B cell (primary cell): ENCODE measurements around the gene SPINK5.

ENCODE experiments used
- EZH2 ChIP-seq: IDR thresholded peaks from 2 replicates; pipeline ENCODE4 v1.6.1; 2012; ENCODE audit warnings: borderline replicate concordance, low read depth, mild to moderate bottlenecking, moderate library complexity, low read length; ENCODE audit not compliant: insufficient read depth, poor library complexity, severe bottlenecking
- TF ChIP-seq, protein P1 (sequence below): fragments of 200-600 bp; IDR thresholded peaks from one replicate; pipeline ENCODE4 v1.8.0; 2022; ENCODE audit warnings: antibody characterized with exemption, mild to moderate bottlenecking

DNA sequence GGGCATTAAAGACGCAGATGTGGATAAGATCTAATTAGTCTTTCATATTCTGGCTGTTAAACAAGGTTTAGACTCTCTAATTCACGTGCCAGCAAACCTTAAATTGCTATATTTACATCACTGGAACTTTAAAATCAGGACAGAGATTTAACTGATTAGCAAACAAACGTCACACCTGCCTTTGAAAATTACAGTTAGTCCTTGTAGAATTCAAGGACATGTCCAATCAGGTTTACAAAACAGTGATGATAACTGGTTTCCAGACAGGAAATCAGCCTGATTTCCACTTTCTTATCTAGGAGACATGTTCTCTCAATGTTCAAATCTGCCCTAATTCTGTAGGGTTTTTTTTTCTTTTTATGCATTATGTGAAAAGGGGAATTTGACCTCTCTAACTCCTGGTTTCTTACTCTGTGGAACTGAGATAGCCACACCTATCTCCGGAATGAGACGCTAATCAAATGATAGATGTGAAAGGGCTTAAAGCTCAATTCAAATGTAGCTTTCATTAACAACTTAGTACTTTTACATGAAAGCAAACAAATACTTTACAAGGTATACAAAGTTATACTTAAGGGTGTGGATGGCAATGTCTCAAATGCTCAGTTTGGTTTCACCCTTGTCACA lies 26.5 kb downstream of the SPINK5 start:
- TF ChIP-seq EZH2 = no peak
- TF ChIP-seq, protein P1, sequence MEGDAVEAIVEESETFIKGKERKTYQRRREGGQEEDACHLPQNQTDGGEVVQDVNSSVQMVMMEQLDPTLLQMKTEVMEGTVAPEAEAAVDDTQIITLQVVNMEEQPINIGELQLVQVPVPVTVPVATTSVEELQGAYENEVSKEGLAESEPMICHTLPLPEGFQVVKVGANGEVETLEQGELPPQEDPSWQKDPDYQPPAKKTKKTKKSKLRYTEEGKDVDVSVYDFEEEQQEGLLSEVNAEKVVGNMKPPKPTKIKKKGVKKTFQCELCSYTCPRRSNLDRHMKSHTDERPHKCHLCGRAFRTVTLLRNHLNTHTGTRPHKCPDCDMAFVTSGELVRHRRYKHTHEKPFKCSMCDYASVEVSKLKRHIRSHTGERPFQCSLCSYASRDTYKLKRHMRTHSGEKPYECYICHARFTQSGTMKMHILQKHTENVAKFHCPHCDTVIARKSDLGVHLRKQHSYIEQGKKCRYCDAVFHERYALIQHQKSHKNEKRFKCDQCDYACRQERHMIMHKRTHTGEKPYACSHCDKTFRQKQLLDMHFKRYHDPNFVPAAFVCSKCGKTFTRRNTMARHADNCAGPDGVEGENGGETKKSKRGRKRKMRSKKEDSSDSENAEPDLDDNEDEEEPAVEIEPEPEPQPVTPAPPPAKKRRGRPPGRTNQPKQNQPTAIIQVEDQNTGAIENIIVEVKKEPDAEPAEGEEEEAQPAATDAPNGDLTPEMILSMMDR = no peak
